ENCODE data around the gene TRAF2. TPM values are rescaled to one million over a fixed set of nuclear protein-coding genes. Genes with fewer than 3 reads are reported as not detected.

Gene TRAF2
- total RNA-seq, 5 donors from 2014 or later (not counting 1 experiment from before 2014, with no cell fraction given) = 20.9 to 38.7 (median 33.7) TPM

DNA sequence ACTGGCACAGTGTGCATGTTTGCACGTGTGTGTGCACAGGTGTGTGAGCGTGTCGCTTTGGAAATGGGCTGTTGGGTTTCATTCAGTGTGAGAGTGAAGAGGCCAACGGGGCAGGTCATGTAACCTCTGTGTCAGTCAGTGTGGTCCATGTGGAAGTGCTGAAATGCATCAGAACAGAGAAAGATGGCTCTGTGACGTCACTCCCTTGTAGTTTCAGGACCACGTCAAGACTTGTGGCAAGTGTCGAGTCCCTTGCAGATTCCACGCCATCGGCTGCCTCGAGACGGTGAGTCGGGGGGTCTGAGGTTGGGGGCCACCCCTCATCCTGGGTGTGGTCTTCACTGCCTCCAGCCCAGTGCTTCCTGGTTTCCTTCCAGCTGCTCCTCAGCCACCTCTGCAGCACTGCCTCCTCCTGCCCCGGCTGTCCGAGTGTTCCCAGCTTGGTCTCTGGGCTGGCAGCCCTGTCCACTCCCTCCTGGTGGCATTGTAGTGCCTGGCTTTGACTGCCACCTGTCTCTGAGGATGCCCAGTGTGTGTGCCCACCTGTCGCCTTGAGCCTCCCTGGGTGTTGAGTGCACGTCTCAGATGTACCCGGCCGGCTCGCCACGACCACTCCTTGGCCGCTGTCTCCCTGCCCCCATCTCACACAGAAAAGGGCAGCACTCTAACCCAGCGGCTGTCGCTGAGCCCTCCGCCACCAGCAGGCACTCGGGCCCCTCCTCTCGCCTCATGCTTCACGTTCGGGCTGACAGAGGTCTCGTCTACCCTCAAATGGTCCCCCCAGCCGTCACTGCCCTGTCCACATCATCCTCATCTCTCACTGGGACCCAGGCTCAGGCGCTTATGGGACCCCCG lies 30.2 kb downstream of the TRAF2 start:
- ATAC-seq (replicated peaks in 1 of 4) (no peak), DNase-seq (no peak)
- Mint-ChIP-seq H3K4me3 (no peak overlapping the region), H3K27ac (no peak overlapping the region), H3K27me3 (no peaks in the 10 kb centered on the region), H3K4me1 (peaks cover 0 to 4% (median 0%) of the 10 kb centered on the region in 3 donors), H3K36me3 (peaks cover 44% of the 10 kb centered on the region), H3K9me3 (no peaks in the 10 kb centered on the region)
- WGBS (ENCODE audit: insufficient coverage) = 94% methylated on average over 32 of the region's 32 CpGs
- H3K4me3 ChIP-seq (ENCODE audit: control insufficient read depth in 1 of 2, extremely low read depth in 1 of 2, low read length in 1 of 2) = no peak overlapping the region
- H3K36me3 ChIP-seq (ENCODE audit: control insufficient read depth in 2 of 2, extremely low read depth in 1 of 2, insufficient read depth in 1 of 2, low read length in 1 of 2) = peaks cover 48 to 56% of the 10 kb centered on the region in 2 donors
- peaks cover 0 to 2% of the 10 kb centered on the region in 2 experiments for H3K4me1 ChIP-seq (ENCODE audit: control insufficient read depth in 1 of 2, extremely low read depth in 1 of 2, insufficient read depth in 2 of 2, low read length in 2 of 2)
- ChIA-PET POLR2A (no interaction called here), CTCF (no interaction called here)
- H3K27me3 ChIP-seq (replicated peaks in 1 of 2; ENCODE audit: control insufficient read depth in 2 of 2, extremely low read depth in 1 of 2, insufficient read depth in 2 of 2, low read length in 1 of 2) = no peaks in the 10 kb centered on the region
- H3K27ac ChIP-seq (ENCODE audit: low read length) = no peak overlapping the region
- no peaks in the 10 kb centered on the region for H3K9me3 ChIP-seq

DNA sequence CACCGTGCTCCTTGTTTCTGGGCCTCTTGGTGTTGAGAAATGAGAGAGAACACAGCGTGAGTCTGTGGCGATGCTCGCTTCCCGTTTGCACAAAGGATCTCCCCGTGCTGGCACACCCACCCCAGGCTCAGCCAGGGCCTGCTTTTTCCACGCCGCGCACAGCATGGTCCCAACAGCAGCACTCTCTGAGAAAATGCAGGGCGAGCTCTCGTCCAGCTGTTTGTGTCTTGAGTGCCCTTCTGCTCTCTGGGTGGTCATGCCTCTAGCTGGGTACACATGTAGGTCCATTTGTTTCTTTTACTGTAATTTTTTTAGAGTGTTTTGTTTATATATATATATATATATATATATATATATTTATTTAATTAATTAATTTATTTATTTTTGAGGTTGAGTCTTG lies 31.6 kb downstream of the TRAF2 start:
- Histone ChIP-seq H3K27ac (ENCODE audit: low read length) (no peak overlapping the region), H3K4me1 (ENCODE audit: control insufficient read depth in 1 of 2, extremely low read depth in 1 of 2, insufficient read depth in 2 of 2, low read length in 2 of 2) (peaks cover 0 to 2% of the 10 kb centered on the region in 2 experiments), H3K27me3 (replicated peaks in 1 of 2; ENCODE audit: control insufficient read depth in 2 of 2, extremely low read depth in 1 of 2, insufficient read depth in 2 of 2, low read length in 1 of 2) (no peaks in the 10 kb centered on the region), H3K9me3 (no peaks in the 10 kb centered on the region), H3K36me3 (ENCODE audit: control insufficient read depth in 2 of 2, extremely low read depth in 1 of 2, insufficient read depth in 1 of 2, low read length in 1 of 2) (peaks cover 44 to 61% of the 10 kb centered on the region in 2 donors), H3K4me3 (ENCODE audit: control insufficient read depth in 1 of 2, extremely low read depth in 1 of 2, low read length in 1 of 2) (no peak overlapping the region)
- no peak overlapping the region for H3K4me3 Mint-ChIP-seq
- no peak overlapping the region for H3K27ac Mint-ChIP-seq
- peaks cover 0 to 4% (median 0%) of the 10 kb centered on the region in 3 donors for H3K4me1 Mint-ChIP-seq
- no peak for ATAC-seq (replicated peaks in 1 of 4)
- CTCF ChIA-PET = no interaction called here
- 86% methylated on average over 6 of the region's 11 CpGs for WGBS (ENCODE audit: insufficient coverage)
- H3K36me3 Mint-ChIP-seq = peaks cover 44% of the 10 kb centered on the region
- no peak for DNase-seq
- POLR2A ChIA-PET = no interaction called here
- H3K9me3 Mint-ChIP-seq = no peaks in the 10 kb centered on the region
- no peaks in the 10 kb centered on the region for H3K27me3 Mint-ChIP-seq

DNA sequence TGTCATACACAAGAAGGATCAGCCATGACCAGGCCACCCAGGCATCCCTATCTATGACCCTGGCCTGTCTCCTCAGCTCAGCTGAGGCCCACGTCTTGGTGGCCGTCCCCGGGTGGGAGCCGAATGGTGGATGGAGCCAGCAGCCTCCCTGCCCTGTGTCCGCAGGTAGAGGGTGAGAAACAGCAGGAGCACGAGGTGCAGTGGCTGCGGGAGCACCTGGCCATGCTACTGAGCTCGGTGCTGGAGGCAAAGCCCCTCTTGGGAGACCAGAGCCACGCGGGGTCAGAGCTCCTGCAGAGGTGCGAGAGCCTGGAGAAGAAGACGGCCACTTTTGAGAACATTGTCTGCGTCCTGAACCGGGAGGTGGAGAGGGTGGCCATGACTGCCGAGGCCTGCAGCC lies 33.8 kb downstream of the TRAF2 start:
- Mint-ChIP-seq H3K27ac (no peak overlapping the region), H3K4me3 (no peak overlapping the region), H3K4me1 (peaks cover 0 to 2% (median 1%) of the 10 kb centered on the region in 3 donors), H3K27me3 (no peaks in the 10 kb centered on the region), H3K36me3 (peaks cover 36% of the 10 kb centered on the region), H3K9me3 (no peaks in the 10 kb centered on the region)
- ChIA-PET CTCF (no interaction called here), POLR2A (no interaction called here)
- Histone ChIP-seq H3K9me3 (no peaks in the 10 kb centered on the region), H3K27ac (ENCODE audit: low read length) (no peak overlapping the region), H3K4me1 (ENCODE audit: control insufficient read depth in 1 of 2, extremely low read depth in 1 of 2, insufficient read depth in 2 of 2, low read length in 2 of 2) (peaks cover 0 to 2% of the 10 kb centered on the region in 2 experiments), H3K36me3 (ENCODE audit: control insufficient read depth in 2 of 2, extremely low read depth in 1 of 2, insufficient read depth in 1 of 2, low read length in 1 of 2) (peaks cover 36 to 55% of the 10 kb centered on the region in 2 donors), H3K4me3 (ENCODE audit: control insufficient read depth in 1 of 2, extremely low read depth in 1 of 2, low read length in 1 of 2) (no peak overlapping the region), H3K27me3 (replicated peaks in 1 of 2; ENCODE audit: control insufficient read depth in 2 of 2, extremely low read depth in 1 of 2, insufficient read depth in 2 of 2, low read length in 1 of 2) (no peaks in the 10 kb centered on the region)
- ATAC-seq (replicated peaks in 1 of 4) (no peak), DNase-seq (no peak)
- 97% methylated on average over 15 of the region's 15 CpGs for WGBS (ENCODE audit: insufficient coverage)

DNA sequence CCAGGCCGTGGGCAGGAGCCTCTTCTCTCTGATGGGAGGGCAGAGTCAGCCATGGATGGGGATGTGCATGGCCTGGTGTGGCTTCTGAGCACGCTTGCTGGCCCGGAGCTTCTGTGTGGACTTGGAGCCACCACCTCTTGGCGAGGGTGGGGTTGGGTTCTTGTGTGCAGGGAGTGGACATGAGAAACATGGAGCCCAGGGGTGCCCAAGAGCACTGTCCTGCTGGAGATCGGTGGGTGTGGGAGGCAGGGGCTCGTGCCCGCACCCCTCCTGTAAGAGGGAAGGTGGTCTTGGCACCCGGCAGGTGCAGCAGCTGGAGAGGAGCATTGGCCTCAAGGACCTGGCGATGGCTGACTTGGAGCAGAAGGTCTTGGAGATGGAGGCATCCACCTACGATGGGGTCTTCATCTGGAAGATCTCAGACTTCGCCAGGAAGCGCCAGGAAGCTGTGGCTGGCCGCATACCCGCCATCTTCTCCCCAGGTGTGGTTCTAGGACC lies 34.5 kb downstream of the TRAF2 start:
- Mint-ChIP-seq H3K27ac (no peak overlapping the region), H3K9me3 (no peaks in the 10 kb centered on the region), H3K4me1 (peaks cover 0 to 2% (median 0%) of the 10 kb centered on the region in 3 donors), H3K4me3 (no peak overlapping the region), H3K36me3 (peaks cover 30% of the 10 kb centered on the region), H3K27me3 (no peaks in the 10 kb centered on the region)
- Histone ChIP-seq H3K27ac (ENCODE audit: low read length) (no peak overlapping the region), H3K9me3 (no peaks in the 10 kb centered on the region), H3K4me1 (ENCODE audit: control insufficient read depth in 1 of 2, extremely low read depth in 1 of 2, insufficient read depth in 2 of 2, low read length in 2 of 2) (peaks cover 0 to 2% of the 10 kb centered on the region in 2 experiments), H3K27me3 (replicated peaks in 1 of 2; ENCODE audit: control insufficient read depth in 2 of 2, extremely low read depth in 1 of 2, insufficient read depth in 2 of 2, low read length in 1 of 2) (no peaks in the 10 kb centered on the region), H3K36me3 (ENCODE audit: control insufficient read depth in 2 of 2, extremely low read depth in 1 of 2, insufficient read depth in 1 of 2, low read length in 1 of 2) (peaks cover 30 to 62% of the 10 kb centered on the region in 2 donors), H3K4me3 (ENCODE audit: control insufficient read depth in 1 of 2, extremely low read depth in 1 of 2, low read length in 1 of 2) (no peak overlapping the region)
- ATAC-seq (replicated peaks in 1 of 4) (no peak), DNase-seq (no peak)
- WGBS (ENCODE audit: insufficient coverage) = 98% methylated on average over 10 of the region's 14 CpGs
- POLR2A ChIA-PET = no interaction called here
- CTCF ChIA-PET = interaction anchor here in 1 of 2 donors (0.6 kb wide), 1 partner anchor 71 kb away, joined by 4 read pairs; the partner anchor contains the start of gene PAXX

DNA sequence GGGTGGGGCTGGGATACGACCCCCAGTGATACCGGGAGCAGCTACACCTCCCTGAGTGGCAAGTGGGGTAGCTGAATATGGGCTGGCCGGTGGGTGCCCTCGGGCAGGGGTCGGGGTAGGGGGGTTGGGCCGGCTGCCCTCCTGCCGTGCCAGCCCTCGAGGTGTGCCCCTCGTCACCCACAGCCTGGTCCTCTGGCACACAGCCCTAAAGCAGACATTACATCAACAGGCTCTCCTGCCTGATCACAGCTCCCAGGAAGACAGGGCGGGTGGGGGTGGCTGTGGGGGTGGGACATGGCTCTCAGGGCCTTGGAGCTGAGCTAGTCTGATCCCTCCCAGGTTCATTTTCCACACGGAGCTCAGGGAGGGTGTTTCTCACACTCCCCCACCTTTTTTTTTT lies 35.0 kb downstream of the TRAF2 start:
- Histone ChIP-seq H3K27ac (ENCODE audit: low read length) (no peak overlapping the region), H3K4me3 (ENCODE audit: control insufficient read depth in 1 of 2, extremely low read depth in 1 of 2, low read length in 1 of 2) (no peak overlapping the region), H3K36me3 (ENCODE audit: control insufficient read depth in 2 of 2, extremely low read depth in 1 of 2, insufficient read depth in 1 of 2, low read length in 1 of 2) (peaks cover 24 to 62% of the 10 kb centered on the region in 2 donors), H3K9me3 (no peaks in the 10 kb centered on the region), H3K4me1 (ENCODE audit: control insufficient read depth in 1 of 2, extremely low read depth in 1 of 2, insufficient read depth in 2 of 2, low read length in 2 of 2) (peaks cover 0 to 2% of the 10 kb centered on the region in 2 experiments), H3K27me3 (replicated peaks in 1 of 2; ENCODE audit: control insufficient read depth in 2 of 2, extremely low read depth in 1 of 2, insufficient read depth in 2 of 2, low read length in 1 of 2) (no peaks in the 10 kb centered on the region)
- H3K27ac Mint-ChIP-seq = no peak overlapping the region
- no peak overlapping the region for H3K4me3 Mint-ChIP-seq
- no peaks in the 10 kb centered on the region for H3K27me3 Mint-ChIP-seq
- WGBS (ENCODE audit: insufficient coverage) = 100% methylated on average over 7 of the region's 11 CpGs
- no peak for DNase-seq
- H3K36me3 Mint-ChIP-seq = peaks cover 25% of the 10 kb centered on the region
- ChIA-PET CTCF (no interaction called here), POLR2A (no interaction called here)
- peaks cover 0 to 2% (median 0%) of the 10 kb centered on the region in 3 donors for H3K4me1 Mint-ChIP-seq
- H3K9me3 Mint-ChIP-seq = no peaks in the 10 kb centered on the region
- ATAC-seq (replicated peaks in 1 of 4) = no peak

DNA sequence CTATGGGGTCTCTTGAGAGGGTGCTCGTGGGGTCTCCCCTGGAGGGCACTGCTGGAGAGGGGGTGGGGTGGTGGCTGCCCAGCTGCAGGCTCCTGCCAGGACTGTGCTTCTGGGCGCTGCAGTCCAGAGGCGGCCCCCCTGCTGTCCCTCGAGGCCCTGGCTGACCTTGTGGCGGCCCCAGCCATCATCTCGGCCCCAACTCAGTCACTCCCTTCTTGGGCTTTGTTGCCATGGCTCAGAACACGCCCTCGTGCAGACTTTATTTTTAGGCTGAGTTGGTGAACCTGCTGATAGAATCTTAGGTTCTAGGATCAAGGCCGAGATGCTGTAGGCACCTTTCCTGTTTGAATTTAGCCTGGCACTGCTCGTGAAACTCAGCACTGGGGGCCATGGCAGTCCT lies 35.4 kb downstream of the TRAF2 start:
- Mint-ChIP-seq H3K4me1 (peaks cover 0 to 2% (median 0%) of the 10 kb centered on the region in 3 donors), H3K36me3 (peaks cover 25% of the 10 kb centered on the region), H3K27me3 (no peaks in the 10 kb centered on the region), H3K4me3 (no peak overlapping the region), H3K9me3 (no peaks in the 10 kb centered on the region), H3K27ac (no peak overlapping the region)
- ChIA-PET CTCF (no interaction called here), POLR2A (no interaction called here)
- ATAC-seq (replicated peaks in 1 of 4) (no peak), DNase-seq (no peak)
- Histone ChIP-seq H3K9me3 (no peaks in the 10 kb centered on the region), H3K4me1 (ENCODE audit: control insufficient read depth in 1 of 2, extremely low read depth in 1 of 2, insufficient read depth in 2 of 2, low read length in 2 of 2) (no peaks in the 10 kb centered on the region), H3K4me3 (ENCODE audit: control insufficient read depth in 1 of 2, extremely low read depth in 1 of 2, low read length in 1 of 2) (no peak overlapping the region), H3K36me3 (ENCODE audit: control insufficient read depth in 2 of 2, extremely low read depth in 1 of 2, insufficient read depth in 1 of 2, low read length in 1 of 2) (peaks cover 22 to 60% of the 10 kb centered on the region in 2 donors), H3K27me3 (replicated peaks in 1 of 2; ENCODE audit: control insufficient read depth in 2 of 2, extremely low read depth in 1 of 2, insufficient read depth in 2 of 2, low read length in 1 of 2) (no peaks in the 10 kb centered on the region), H3K27ac (ENCODE audit: low read length) (no peak overlapping the region)
- 96% methylated on average over 9 of the region's 10 CpGs for WGBS (ENCODE audit: insufficient coverage)

Measured in T-cell (primary cell).